Thoracic aorta (tissue), 2 donors: ENCODE data around the gene IL17F. TPM values are rescaled to one million over a fixed set of nuclear protein-coding genes. Genes with fewer than 3 reads are reported as not detected.

ENCODE experiments used
- ATAC-seq: fragments of 150-250 bp; one replicate; pipeline ENCODE4 v1.8.0; 2017; ENCODE audit warnings: low read depth; ENCODE audit not compliant: insufficient number of reproducible peaks, low FRiP score
- DNase-seq: peaks from one replicate; pipeline ENCODE4 v3.0.0-alpha.2; 2020; ENCODE audit warnings: low spot score
- H3K27ac ChIP-seq, 2 donors: fragments of 200-600 bp; sonication (generic); 1 replicate in 1 of 2; 2 replicates in 1 of 2; pipeline ENCODE4 v1.5.1; 2016; ENCODE audit warnings: mild to moderate bottlenecking in 2 of 2, moderate library complexity in 2 of 2
- H3K27me3 ChIP-seq: fragments of 200-600 bp; sonication (generic); replicated peaks from 2 replicates; pipeline ENCODE4 v1.6.0; 2016; ENCODE audit warnings: mild to moderate bottlenecking; ENCODE audit not compliant: insufficient read depth
- H3K36me3 ChIP-seq: fragments of 200-600 bp; sonication (generic); one replicate; pipeline ENCODE4 v1.5.1; 2016
- H3K4me1 ChIP-seq, 2 donors: fragments of 200-600 bp; sonication (generic); 1 replicate in 1 of 2; 2 replicates in 1 of 2; pipeline versions ENCODE4 v1.5.1 to v1.6.0; 2016; ENCODE audit warnings: low read depth in 2 of 2, mild to moderate bottlenecking in 1 of 2; ENCODE audit not compliant: control insufficient read depth in 1 of 2
- H3K4me3 ChIP-seq: fragments of 200-600 bp; sonication (generic); 2 replicates; pipeline ENCODE4 v1.5.1; 2016; ENCODE audit warnings: mild to moderate bottlenecking
- H3K9me3 ChIP-seq: fragments of 200-600 bp; sonication (generic); 2 replicates; pipeline ENCODE4 v1.5.1; 2016
- total RNA-seq, 2 donors: library from RNA; depleted of rRNA; stranded (reverse); fragments of >200 nt; gene quantifications; one replicate each; pipeline versions ENCODE4 v1.1.0 to v1.2.3, GENCODE V29; 2016
- TF ChIP-seq, protein P1 (sequence below): fragments of 200-600 bp; sonication (generic); IDR thresholded peaks from one replicate; pipeline ENCODE4 v1.5.1; 2019; ENCODE audit warnings: antibody characterized with exemption

The IL17F gene
- total RNA-seq, 2 donors from 2014 or later: not detected

DNA sequence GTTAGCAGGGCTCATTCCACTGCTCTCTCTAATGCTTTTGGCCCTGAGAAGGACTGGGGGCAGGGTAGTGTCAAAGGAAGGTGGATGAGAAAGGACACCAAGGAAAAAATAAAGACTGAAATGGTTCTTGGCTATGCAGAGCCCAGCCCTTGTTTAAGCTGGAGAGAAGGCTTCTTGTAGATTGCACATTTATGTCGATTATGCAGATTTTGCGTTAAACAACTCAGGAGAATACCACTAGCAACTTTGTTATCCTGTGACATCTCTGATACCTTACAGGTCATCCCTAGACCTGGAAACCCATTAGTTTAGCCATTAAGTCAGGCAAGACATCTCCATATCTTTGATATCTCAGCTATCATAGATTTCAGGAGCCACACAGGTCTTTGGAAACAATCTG lies 11.1 kb upstream of the IL17F start:
- DNase-seq (no peak), ATAC-seq (no peak)
- TF ChIP-seq, protein P1, sequence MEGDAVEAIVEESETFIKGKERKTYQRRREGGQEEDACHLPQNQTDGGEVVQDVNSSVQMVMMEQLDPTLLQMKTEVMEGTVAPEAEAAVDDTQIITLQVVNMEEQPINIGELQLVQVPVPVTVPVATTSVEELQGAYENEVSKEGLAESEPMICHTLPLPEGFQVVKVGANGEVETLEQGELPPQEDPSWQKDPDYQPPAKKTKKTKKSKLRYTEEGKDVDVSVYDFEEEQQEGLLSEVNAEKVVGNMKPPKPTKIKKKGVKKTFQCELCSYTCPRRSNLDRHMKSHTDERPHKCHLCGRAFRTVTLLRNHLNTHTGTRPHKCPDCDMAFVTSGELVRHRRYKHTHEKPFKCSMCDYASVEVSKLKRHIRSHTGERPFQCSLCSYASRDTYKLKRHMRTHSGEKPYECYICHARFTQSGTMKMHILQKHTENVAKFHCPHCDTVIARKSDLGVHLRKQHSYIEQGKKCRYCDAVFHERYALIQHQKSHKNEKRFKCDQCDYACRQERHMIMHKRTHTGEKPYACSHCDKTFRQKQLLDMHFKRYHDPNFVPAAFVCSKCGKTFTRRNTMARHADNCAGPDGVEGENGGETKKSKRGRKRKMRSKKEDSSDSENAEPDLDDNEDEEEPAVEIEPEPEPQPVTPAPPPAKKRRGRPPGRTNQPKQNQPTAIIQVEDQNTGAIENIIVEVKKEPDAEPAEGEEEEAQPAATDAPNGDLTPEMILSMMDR: no peak
- H3K36me3 ChIP-seq: no peaks in the 10 kb centered on the region
- H3K4me3 ChIP-seq: no peak overlapping the region
- H3K4me1 ChIP-seq: no peaks in the 10 kb centered on the region
- no peaks in the 10 kb centered on the region for H3K27me3 ChIP-seq
- H3K9me3 ChIP-seq: no peaks in the 10 kb centered on the region
- no peak overlapping the region for H3K27ac ChIP-seq

DNA sequence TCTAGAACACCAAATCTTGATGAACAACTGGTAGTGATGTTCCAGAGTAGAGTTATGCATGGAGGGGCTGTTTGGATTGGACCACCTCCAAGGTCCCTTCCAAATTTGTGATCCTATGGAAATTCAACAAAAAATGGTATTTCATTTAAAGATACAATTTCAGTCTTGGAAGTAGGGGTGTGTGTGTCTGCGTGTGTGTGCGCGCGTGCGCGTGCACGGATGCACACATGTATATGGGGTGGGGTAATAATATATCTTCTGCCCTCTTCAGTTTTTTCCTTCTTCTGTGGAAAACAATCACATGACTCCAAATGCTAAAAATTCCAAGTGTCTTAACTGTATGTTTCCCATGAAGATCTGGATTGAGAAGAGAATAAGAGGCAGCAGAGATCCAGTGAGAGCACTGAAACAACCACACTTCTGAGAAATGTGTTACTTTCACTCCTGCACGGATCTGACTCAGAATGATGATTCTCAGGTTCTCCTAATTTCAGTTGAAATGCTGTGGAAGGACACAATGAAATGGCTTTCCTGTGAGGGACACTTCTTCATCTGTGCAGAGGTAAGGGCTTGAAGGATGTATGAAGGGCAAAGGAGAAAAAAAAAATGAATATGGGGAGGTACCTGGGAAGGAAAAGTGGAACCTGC lies 10.6 kb upstream of the IL17F start:
- no peaks in the 10 kb centered on the region for H3K4me1 ChIP-seq
- H3K27ac ChIP-seq: no peak overlapping the region
- TF ChIP-seq, protein P1: no peak
- H3K9me3 ChIP-seq: no peaks in the 10 kb centered on the region
- H3K27me3 ChIP-seq: no peaks in the 10 kb centered on the region
- no peaks in the 10 kb centered on the region for H3K36me3 ChIP-seq
- ATAC-seq (no peak), DNase-seq (no peak)
- H3K4me3 ChIP-seq: no peak overlapping the region

DNA sequence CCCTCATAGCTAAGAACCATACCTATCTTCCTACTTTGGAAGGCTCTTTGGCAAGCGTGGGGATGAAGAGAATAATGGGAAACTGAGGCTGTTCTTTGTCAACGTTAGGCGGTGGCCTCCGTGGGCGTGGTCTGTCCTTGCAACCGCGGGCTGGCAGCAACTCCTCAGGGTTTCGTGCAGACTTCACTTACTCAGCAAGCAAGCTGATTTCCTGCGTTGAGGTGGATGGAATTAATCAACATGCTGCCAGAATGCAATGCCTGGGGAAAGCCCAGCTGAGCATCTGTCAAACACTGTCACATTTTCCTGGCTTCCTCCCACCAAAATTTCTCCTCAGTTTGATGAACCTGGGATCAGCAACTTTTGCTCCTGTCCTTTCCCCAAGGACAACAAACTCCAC lies 9.2 kb upstream of the IL17F start:
- TF ChIP-seq, protein P1: no peak
- no peak for ATAC-seq
- H3K4me3 ChIP-seq: no peak overlapping the region
- no peak for DNase-seq
- H3K9me3 ChIP-seq: no peaks in the 10 kb centered on the region
- no peaks in the 10 kb centered on the region for H3K36me3 ChIP-seq
- no peak overlapping the region for H3K27ac ChIP-seq
- H3K4me1 ChIP-seq: no peaks in the 10 kb centered on the region
- no peaks in the 10 kb centered on the region for H3K27me3 ChIP-seq

DNA sequence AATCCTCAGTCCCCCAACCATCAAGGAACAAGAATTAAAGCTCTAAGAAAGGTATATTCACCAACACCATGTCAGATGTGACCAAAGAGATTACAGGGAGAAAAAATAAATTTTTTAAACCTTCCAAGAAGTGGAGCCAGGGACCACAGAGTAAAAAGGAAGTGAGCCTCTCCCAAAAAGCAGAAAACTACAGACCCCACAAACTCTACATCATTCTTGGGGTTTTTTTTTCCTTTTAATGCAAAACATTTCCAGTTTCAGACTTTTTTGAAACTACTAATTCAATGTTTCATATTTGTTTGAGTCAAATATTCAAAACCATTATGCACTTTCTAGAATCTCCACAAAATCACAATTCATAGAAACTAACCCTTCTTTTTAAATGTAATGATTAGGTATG lies 6.8 kb upstream of the IL17F start:
- Histone ChIP-seq H3K27ac (no peak overlapping the region), H3K4me3 (no peak overlapping the region), H3K27me3 (no peaks in the 10 kb centered on the region), H3K36me3 (no peaks in the 10 kb centered on the region), H3K9me3 (no peaks in the 10 kb centered on the region), H3K4me1 (no peaks in the 10 kb centered on the region)
- TF ChIP-seq, protein P1: no peak
- ATAC-seq: no peak
- no peak for DNase-seq

DNA sequence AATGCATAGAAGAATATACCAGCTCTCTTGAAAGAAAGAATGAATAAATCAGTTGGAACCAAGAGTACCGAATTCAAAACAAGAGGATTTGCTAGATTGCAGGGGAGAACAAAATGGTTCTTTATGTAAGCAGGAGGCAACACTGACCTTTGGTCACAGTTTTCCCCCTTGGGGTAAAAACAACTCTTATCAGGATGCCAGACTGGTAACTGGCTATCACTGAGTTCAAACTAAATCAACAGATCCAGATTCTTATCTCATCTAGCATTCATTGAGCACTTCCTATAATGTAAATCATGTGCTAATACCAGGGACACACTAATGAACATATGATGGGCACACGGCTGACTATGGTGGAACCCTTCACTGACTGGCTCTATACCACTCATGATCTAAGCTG lies 4.8 kb upstream of the IL17F start:
- H3K27me3 ChIP-seq: no peaks in the 10 kb centered on the region
- no peak overlapping the region for H3K4me3 ChIP-seq
- TF ChIP-seq, protein P1: no peak
- no peaks in the 10 kb centered on the region for H3K4me1 ChIP-seq
- H3K9me3 ChIP-seq: no peaks in the 10 kb centered on the region
- no peak overlapping the region for H3K27ac ChIP-seq
- no peak for DNase-seq
- H3K36me3 ChIP-seq: no peaks in the 10 kb centered on the region
- no peak for ATAC-seq
